HG03039 (cell line): ENCODE results near the gene MRTFA.
A peak's percentile ranks its signal among the peaks of the same experiment; 100 is the strongest.
"Not testable (repeated sequence)": the region's sequence is repeated elsewhere in the genome, so short reads cannot be mapped to it uniquely, and the experiment has no call there.

Experiments
- ATAC-seq: cut with Tn5 transposase; IDR thresholded peaks from one replicate; pipeline ENCODE4 v1.9.1; 2021; ENCODE audit warnings: mild to moderate bottlenecking, moderate library complexity; ENCODE audit not compliant: unreplicated experiment

The MRTFA gene

GRCh38 chr22:40598712-40599111 lies 37.8 kb downstream of the MRTFA start:
- ATAC-seq = not testable (repeated sequence)

- ATAC-seq = no peak
Observed at GRCh38 chr22:40597526-40598430, 38.7 kb downstream of the MRTFA start.

GRCh38 chr22:40595497-40596234 lies 40.9 kb downstream of the MRTFA start:
- no peak for ATAC-seq

GRCh38 chr22:40594924-40595323 lies 41.6 kb downstream of the MRTFA start:
- ATAC-seq = no peak

- ATAC-seq = no peak
Observed at GRCh38 chr22:40594346-40594745, 42.2 kb downstream of the MRTFA start.

- no peak for ATAC-seq
Observed at GRCh38 chr22:40593460-40594273, 42.9 kb downstream of the MRTFA start.

- ATAC-seq = no peak
Observed at GRCh38 chr22:40592352-40593113, 44.0 kb downstream of the MRTFA start.

GRCh38 chr22:40588726-40589125 lies 47.8 kb downstream of the MRTFA start:
- no peak for ATAC-seq

GRCh38 chr22:40586781-40587180 lies 49.7 kb downstream of the MRTFA start:
- ATAC-seq = no peak

GRCh38 chr22:40585310-40585751 lies 51.2 kb downstream of the MRTFA start:
- ATAC-seq = no peak

- not testable (repeated sequence) for ATAC-seq
Observed at GRCh38 chr22:40584766-40585165, 51.8 kb downstream of the MRTFA start.

- peak; percentile 50 for ATAC-seq
Observed at GRCh38 chr22:40583053-40583741, 53.3 kb downstream of the MRTFA start.

GRCh38 chr22:40582063-40582462 lies 54.5 kb downstream of the MRTFA start:
- ATAC-seq = no peak

- no peak for ATAC-seq
Observed at GRCh38 chr22:40580631-40581030, 55.9 kb downstream of the MRTFA start.

GRCh38 chr22:40578171-40578570 lies 58.3 kb downstream of the MRTFA start:
- no peak for ATAC-seq

GRCh38 chr22:40572976-40573375 lies 63.5 kb downstream of the MRTFA start:
- no peak for ATAC-seq

GRCh38 chr22:40571887-40572286 lies 64.6 kb downstream of the MRTFA start:
- ATAC-seq = no peak

GRCh38 chr22:40567626-40568328 lies 68.7 kb downstream of the MRTFA start:
- no peak for ATAC-seq

GRCh38 chr22:40567106-40567505 lies 69.4 kb downstream of the MRTFA start:
- ATAC-seq = no peak
